Parathyroid adenoma (tissue), 2 donors: ENCODE measurements around the gene PIERCE2.

ENCODE experiments used
- H2AFZ ChIP-seq: fragments of 300-600 bp; sonication (generic); one replicate; pipeline ENCODE4 v1.7.0; 2017; ENCODE audit warnings: antibody characterized with exemption, mild to moderate bottlenecking
- H3K27ac ChIP-seq: fragments of 300-600 bp; sonication (generic); one replicate; pipeline ENCODE4 v1.7.0; 2017
- H3K27me3 ChIP-seq: fragments of 300-600 bp; sonication (generic); one replicate; pipeline ENCODE4 v1.7.0; 2017; ENCODE audit warnings: low read length; ENCODE audit not compliant: control insufficient read depth, insufficient read depth
- H3K36me3 ChIP-seq: fragments of 300-600 bp; sonication (generic); one replicate; pipeline ENCODE4 v1.7.0; 2017; ENCODE audit warnings: low read length; ENCODE audit not compliant: control insufficient read depth, insufficient read depth
- H3K4me1 ChIP-seq: fragments of 300-600 bp; sonication (generic); one replicate; pipeline ENCODE4 v1.7.0; 2017; ENCODE audit warnings: control low read depth
- H3K4me2 ChIP-seq: fragments of 300-600 bp; sonication (generic); one replicate; pipeline ENCODE4 v1.7.0; 2017; ENCODE audit warnings: low read length
- H3K4me3 ChIP-seq: fragments of 300-600 bp; sonication (generic); one replicate; pipeline ENCODE4 v1.7.0; 2017; ENCODE audit warnings: low read depth, low read length
- H3K79me2 ChIP-seq: fragments of 300-600 bp; sonication (generic); one replicate; pipeline ENCODE4 v1.7.0; 2017; ENCODE audit warnings: control low read depth
- H3K9ac ChIP-seq: fragments of 300-600 bp; sonication (generic); one replicate; pipeline ENCODE4 v1.7.0; 2017; ENCODE audit warnings: mild to moderate bottlenecking
- H3K9me3 ChIP-seq: fragments of 300-600 bp; sonication (generic); one replicate; pipeline ENCODE4 v1.7.0; 2017; ENCODE audit warnings: low read length; ENCODE audit not compliant: control insufficient read depth
- CTCF ChIP-seq: fragments of 300-600 bp; sonication (generic); IDR thresholded peaks from one replicate; pipeline ENCODE4 v1.7.0; 2017; ENCODE audit warnings: antibody characterized with exemption, mild to moderate bottlenecking
- donor health status: primary hyperparathyroidism.

The PIERCE2 gene

GRCh38 chr15:55408012-55408928 lies at the start of gene PIERCE2, which contains the start of gene CCPG1:
TSS of gene PIERCE2 (plus strand) at chr15:55408495. CDS start at chr15:55408769, 274 bp downstream.
TSS of gene CCPG1 (minus strand) at chr15:55408359. CDS start at chr15:55389424, 18,935 bp downstream.
- H3K27ac ChIP-seq = peak within 1 kb of the TSS; percentile 82
- H3K36me3 ChIP-seq = no peaks in the 10 kb centered on the region
- H3K9ac ChIP-seq = peak within 1 kb of the TSS; percentile 14
- peak within 1 kb of the TSS; percentile 87 for H3K4me3 ChIP-seq
- peaks cover 8% of the 10 kb centered on the region for H3K79me2 ChIP-seq
- peak within 1 kb of the TSS; percentile 91 for H2AFZ ChIP-seq
- no peaks in the 10 kb centered on the region for H3K4me1 ChIP-seq
- peak; percentile 75 for TF ChIP-seq CTCF
- H3K9me3 ChIP-seq = no peaks in the 10 kb centered on the region
- H3K27me3 ChIP-seq = no peaks in the 10 kb centered on the region
- peak within 1 kb of the TSS; percentile 96 for H3K4me2 ChIP-seq

- Histone ChIP-seq H3K79me2 (no peaks in the 10 kb centered on the region), H3K9ac (no peak overlapping the region), H3K4me2 (no peak overlapping the region), H3K4me3 (no peak overlapping the region), H3K27me3 (no peaks in the 10 kb centered on the region), H3K4me1 (no peaks in the 10 kb centered on the region), H3K9me3 (no peaks in the 10 kb centered on the region), H2AFZ (no peak overlapping the region), H3K27ac (no peak overlapping the region), H3K36me3 (no peaks in the 10 kb centered on the region)
- no peak for TF ChIP-seq CTCF
Measured at GRCh38 chr15:55360256-55360655, 48.0 kb upstream of the PIERCE2 start.

- H3K4me2 ChIP-seq = no peak overlapping the region
- H3K27me3 ChIP-seq = no peaks in the 10 kb centered on the region
- H2AFZ ChIP-seq = no peak overlapping the region
- no peak for TF ChIP-seq CTCF
- no peaks in the 10 kb centered on the region for H3K9me3 ChIP-seq
- H3K9ac ChIP-seq = no peak overlapping the region
- no peak overlapping the region for H3K4me3 ChIP-seq
- H3K79me2 ChIP-seq = no peaks in the 10 kb centered on the region
- H3K27ac ChIP-seq = no peak overlapping the region
- H3K4me1 ChIP-seq = no peaks in the 10 kb centered on the region
- H3K36me3 ChIP-seq = no peaks in the 10 kb centered on the region
Measured at GRCh38 chr15:55361048-55361447, 47.2 kb upstream of the PIERCE2 start.

- Histone ChIP-seq H3K79me2 (no peaks in the 10 kb centered on the region), H3K27me3 (no peaks in the 10 kb centered on the region), H3K36me3 (no peaks in the 10 kb centered on the region), H3K9me3 (no peaks in the 10 kb centered on the region), H3K9ac (no peak overlapping the region), H3K27ac (no peak overlapping the region), H2AFZ (no peak overlapping the region), H3K4me2 (no peak overlapping the region), H3K4me1 (no peaks in the 10 kb centered on the region), H3K4me3 (no peak overlapping the region)
- no peak for TF ChIP-seq CTCF
Measured at GRCh38 chr15:55362641-55363040, 45.7 kb upstream of the PIERCE2 start.
